Measurements from ENCODE around the gene GARIN5B.

The GARIN5B gene

GRCh38 chr19:55379174-55379573 is 16.1 kb upstream of the GARIN5B start:
- ATAC-seq = no peak
- no peak for TF ChIP-seq ARNTL (CRISPR knock-in tag; IDR thresholded peaks at IDR 0.05; ENCODE audit: borderline replicate concordance, low read depth)
- no peak for TF ChIP-seq RARB (CRISPR knock-in tag; IDR thresholded peaks at IDR 0.05)
- TF ChIP-seq ZC3H10 (CRISPR knock-in tag; IDR thresholded peaks at IDR 0.05) = no peak
- TF ChIP-seq CSRNP3 (CRISPR knock-in tag; IDR thresholded peaks at IDR 0.05) = no peak
- TF ChIP-seq CSDC2 (CRISPR knock-in tag; IDR thresholded peaks at IDR 0.05) = no peak
- TF ChIP-seq ISL1 (CRISPR knock-in tag; IDR thresholded peaks at IDR 0.05) = no peak
- TF ChIP-seq PATZ1 (CRISPR knock-in tag; IDR thresholded peaks at IDR 0.05; ENCODE audit: borderline replicate concordance) = no peak
- no peak for TF ChIP-seq OSR1 (CRISPR knock-in tag; IDR thresholded peaks at IDR 0.05)
- no peak for TF ChIP-seq ZFP30 (CRISPR knock-in tag; IDR thresholded peaks at IDR 0.05)
- TF ChIP-seq ESRRG (CRISPR knock-in tag; IDR thresholded peaks at IDR 0.05) = no peak

- TF ChIP-seq ESRRG (CRISPR knock-in tag; IDR thresholded peaks at IDR 0.05) (no peak), CSRNP3 (CRISPR knock-in tag; IDR thresholded peaks at IDR 0.05) (no peak), ZFP30 (CRISPR knock-in tag; IDR thresholded peaks at IDR 0.05) (no peak), ZC3H10 (CRISPR knock-in tag; IDR thresholded peaks at IDR 0.05) (no peak), ISL1 (CRISPR knock-in tag; IDR thresholded peaks at IDR 0.05) (no peak), CSDC2 (CRISPR knock-in tag; IDR thresholded peaks at IDR 0.05) (no peak), TCF4 (CRISPR knock-in tag; IDR thresholded peaks at IDR 0.05; ENCODE audit: borderline replicate concordance) (no peak), TOX (CRISPR knock-in tag; IDR thresholded peaks at IDR 0.05; ENCODE audit: borderline replicate concordance) (no peak), ZNF565 (CRISPR knock-in tag; conservative IDR thresholded peaks at IDR 0.05; ENCODE audit: low read depth) (no peak), ZNF8 (CRISPR knock-in tag; IDR thresholded peaks at IDR 0.05) (no peak), POU6F1 (CRISPR knock-in tag; IDR thresholded peaks at IDR 0.05; ENCODE audit: borderline replicate concordance, low read depth) (no peak), BACH2 (CRISPR knock-in tag; IDR thresholded peaks at IDR 0.05; ENCODE audit: borderline replicate concordance) (no peak), ZNF70 (CRISPR knock-in tag; IDR thresholded peaks at IDR 0.05) (no peak), ARNTL (CRISPR knock-in tag; IDR thresholded peaks at IDR 0.05; ENCODE audit: borderline replicate concordance, low read depth) (no peak), GLIS3 (CRISPR knock-in tag; IDR thresholded peaks at IDR 0.05) (no peak), CREB5 (CRISPR knock-in tag; IDR thresholded peaks at IDR 0.05; ENCODE audit: low read depth) (no peak), ZFP3 (CRISPR knock-in tag; IDR thresholded peaks at IDR 0.05) (no peak), TSHZ2 (CRISPR knock-in tag; IDR thresholded peaks at IDR 0.05) (no peak), RARB (CRISPR knock-in tag; IDR thresholded peaks at IDR 0.05) (no peak)
- ATAC-seq = no peak
Measured at GRCh38 chr19:55377356-55378131, 14.5 kb upstream of the GARIN5B start.
